ENCODE measurements around the gene GOLGA2. TPM values are rescaled to one million over a fixed set of nuclear protein-coding genes. Genes with fewer than 3 reads are reported as not detected.

GOLGA2 gene
- total RNA-seq, 1 donor from 2014 or later: 74.9 TPM

- TF ChIP-seq CTCF (IDR thresholded peaks at IDR 0.05): no peak
These were observed 23.0 kb upstream of the GOLGA2 start for GRCh38 chr9:128298535-128299482.

GRCh38 chr9:128297221-128297773 lies 21.5 kb upstream of the GOLGA2 start:
- H3K27me3 ChIP-seq: no peaks in the 10 kb centered on the region
- no peaks in the 10 kb centered on the region for H3K4me1 ChIP-seq
- intact Hi-C loops (cut with DNase I): no loop called here
- no peak overlapping the region for H3K27ac ChIP-seq
- H3K4me3 ChIP-seq: no peak overlapping the region
- no peaks in the 10 kb centered on the region for H3K36me3 ChIP-seq
- DNase-seq (ENCODE audit: low spot score in 2 of 2): no peak
- no peak for TF ChIP-seq CTCF (IDR thresholded peaks at IDR 0.05)
- no peaks in the 10 kb centered on the region for H3K9me3 ChIP-seq

More at GRCh38 chr9:128298535-128299482, 23.0 kb upstream of the GOLGA2 start:
- Histone ChIP-seq H3K36me3 (no peaks in the 10 kb centered on the region), H3K4me1 (no peaks in the 10 kb centered on the region), H3K4me3 (no peak overlapping the region), H3K27ac (no peak overlapping the region), H3K27me3 (no peaks in the 10 kb centered on the region), H3K9me3 (no peaks in the 10 kb centered on the region)
- intact Hi-C loops (cut with DNase I): no loop called here
- no peak for DNase-seq (ENCODE audit: low spot score in 2 of 2)

- TF ChIP-seq CTCF (IDR thresholded peaks at IDR 0.05): no peak
- no peak overlapping the region for H3K27ac ChIP-seq
- no peaks in the 10 kb centered on the region for H3K4me1 ChIP-seq
- H3K9me3 ChIP-seq: no peaks in the 10 kb centered on the region
- no peaks in the 10 kb centered on the region for H3K36me3 ChIP-seq
- no peak overlapping the region for H3K4me3 ChIP-seq
- intact Hi-C loops (cut with DNase I): no loop called here
- H3K27me3 ChIP-seq: no peaks in the 10 kb centered on the region
- no peak for DNase-seq (ENCODE audit: low spot score in 2 of 2)
These were observed 20.8 kb upstream of the GOLGA2 start for GRCh38 chr9:128296340-128297220.

GRCh38 chr9:128294142-128294541 lies 18.3 kb upstream of the GOLGA2 start:
- intact Hi-C loops (cut with DNase I): no loop called here
- Histone ChIP-seq H3K27ac (no peak overlapping the region), H3K4me3 (no peak overlapping the region), H3K27me3 (no peaks in the 10 kb centered on the region), H3K4me1 (no peaks in the 10 kb centered on the region), H3K36me3 (no peaks in the 10 kb centered on the region), H3K9me3 (no peaks in the 10 kb centered on the region)
- TF ChIP-seq CTCF (IDR thresholded peaks at IDR 0.05): no peak
- no peak for DNase-seq (ENCODE audit: low spot score in 2 of 2)

GRCh38 chr9:128293091-128293490 lies 17.3 kb upstream of the GOLGA2 start:
- Histone ChIP-seq H3K9me3 (no peaks in the 10 kb centered on the region), H3K27ac (no peak overlapping the region), H3K36me3 (peaks cover 7% of the 10 kb centered on the region in 2 donors), H3K27me3 (no peaks in the 10 kb centered on the region), H3K4me1 (no peaks in the 10 kb centered on the region), H3K4me3 (no peak overlapping the region)
- intact Hi-C loops (cut with DNase I): no loop called here
- TF ChIP-seq CTCF (IDR thresholded peaks at IDR 0.05): no peak
- no peak for DNase-seq (ENCODE audit: low spot score in 2 of 2)
